Measurements from ENCODE around the gene MAP7.

- TF ChIP-seq CTCF (IDR thresholded peaks at IDR 0.05; ENCODE audit: low read length) (no peak), EZH2phosphoT487 (IDR thresholded peaks at IDR 0.05; ENCODE audit: low read length) (no peak)
Observed at GRCh38 chr6:136426627-136427377, 123.4 kb downstream of the MAP7 start.

All from MM.1S (cell line).